ENCODE data around the gene GALNTL6.
"Not testable (repeated sequence)": the region's sequence is repeated elsewhere in the genome, so short reads cannot be mapped to it uniquely, and the experiment has no call there.

GALNTL6 gene

GRCh38 chr4:173001571-173001970 lies 1188.4 kb downstream of the GALNTL6 start:
- DNase-seq = no peak

- no peak for DNase-seq
These were observed 1189.8 kb downstream of the GALNTL6 start for GRCh38 chr4:173002830-173003561.

DNA sequence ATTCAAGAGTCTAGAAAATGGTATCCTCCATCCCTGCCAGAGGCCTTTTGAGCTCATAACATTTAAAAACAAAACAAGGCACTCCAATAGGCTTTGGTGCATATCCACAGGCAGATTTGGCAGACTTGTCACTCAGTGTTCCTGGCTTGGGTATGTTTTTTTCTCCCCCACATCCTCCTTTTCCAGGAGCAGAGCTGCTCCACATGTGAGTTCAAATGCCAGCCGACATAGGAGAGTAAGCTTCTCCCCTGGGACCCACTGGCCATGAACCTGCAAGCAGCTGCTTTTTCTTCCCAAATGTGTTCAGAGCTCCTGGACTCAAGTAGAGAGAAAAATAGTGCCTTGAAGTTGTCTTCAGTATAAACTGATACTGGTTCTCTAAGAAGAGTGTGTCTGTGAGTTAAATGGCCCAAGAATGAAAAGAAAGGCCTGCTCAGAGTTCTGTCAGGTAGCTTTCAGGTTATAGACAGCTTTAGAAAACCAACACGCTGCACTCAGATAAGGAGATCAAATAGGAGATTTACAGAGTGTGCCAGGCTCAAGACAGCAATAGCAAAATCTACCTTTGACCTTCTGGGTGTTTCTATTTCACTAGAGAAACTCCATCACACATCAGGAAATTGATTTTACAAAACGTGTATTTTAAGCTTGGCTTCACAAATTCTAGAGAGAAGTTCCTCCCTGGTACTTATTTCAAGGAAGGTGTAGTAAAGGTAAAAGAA lies 1192.9 kb downstream of the GALNTL6 start:
- no peak for DNase-seq

DNA sequence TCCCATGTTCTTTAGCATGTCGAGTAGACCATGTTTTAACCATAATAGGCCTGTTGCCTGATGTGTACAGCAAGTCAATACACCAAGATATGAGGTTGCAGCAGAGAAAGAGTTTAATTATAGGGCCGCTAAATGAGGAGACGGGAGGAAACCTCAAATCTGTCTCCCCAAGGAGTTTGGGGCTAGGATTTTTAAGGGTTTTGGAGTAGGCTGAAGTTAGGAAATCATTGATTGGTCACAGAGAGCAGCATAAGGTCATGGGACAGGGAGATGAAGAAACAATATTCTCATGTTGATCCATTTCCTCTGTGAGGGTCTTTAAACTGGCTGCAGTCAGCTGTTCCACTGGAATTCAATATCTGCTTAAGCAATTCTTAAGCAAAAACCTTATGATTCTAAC lies 1195.2 kb downstream of the GALNTL6 start:
- no peak for DNase-seq

- DNase-seq = no peak
These were observed 1196.1 kb downstream of the GALNTL6 start for GRCh38 chr4:173009129-173009823.

DNA sequence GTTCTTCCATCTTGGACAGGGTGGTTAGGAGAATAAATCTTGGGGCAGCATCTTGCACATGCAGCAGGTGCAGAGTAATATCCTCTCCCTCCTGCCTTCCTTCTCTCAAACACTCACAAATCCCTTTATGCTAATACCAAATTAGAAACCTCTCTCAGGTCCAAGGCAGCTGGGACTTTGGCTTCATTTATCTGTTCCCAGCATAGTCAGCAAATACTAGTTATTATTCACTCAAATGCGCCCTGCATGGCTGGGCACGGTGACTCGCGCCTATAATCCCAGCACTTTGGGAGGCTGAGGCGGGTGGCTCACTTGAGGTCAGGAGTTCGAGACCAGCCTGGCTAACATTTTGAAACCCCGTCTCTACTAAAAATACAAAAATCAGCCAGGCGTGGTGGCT lies 1199.4 kb downstream of the GALNTL6 start:
- DNase-seq = no peak

- peak; percentile 29 for DNase-seq
These were observed 1200.2 kb downstream of the GALNTL6 start for GRCh38 chr4:173013232-173013930.

- no peak for DNase-seq
These were observed 1200.9 kb downstream of the GALNTL6 start for GRCh38 chr4:173014113-173014558.

- DNase-seq = no peak
These were observed 1201.6 kb downstream of the GALNTL6 start for GRCh38 chr4:173014836-173015235.

DNA sequence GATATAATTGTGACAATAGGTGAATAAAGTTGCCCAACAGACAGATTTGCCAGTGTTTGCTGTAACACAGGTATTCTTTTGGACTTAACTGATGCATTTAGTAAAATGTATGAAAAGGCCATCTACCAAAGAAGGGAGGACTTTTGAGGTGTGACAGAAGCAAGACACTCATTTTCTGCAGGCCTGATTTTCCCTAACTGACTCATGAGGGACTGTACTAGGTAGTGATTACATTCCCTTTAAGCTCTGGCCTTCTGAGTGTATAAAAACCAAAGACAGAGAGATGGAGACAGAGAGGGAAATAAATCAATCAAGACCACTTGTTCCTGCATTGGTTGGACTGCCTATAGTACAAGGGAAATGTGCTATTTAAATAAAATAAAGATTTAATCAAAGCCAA lies 1204.6 kb downstream of the GALNTL6 start:
- no peak for DNase-seq

DNA sequence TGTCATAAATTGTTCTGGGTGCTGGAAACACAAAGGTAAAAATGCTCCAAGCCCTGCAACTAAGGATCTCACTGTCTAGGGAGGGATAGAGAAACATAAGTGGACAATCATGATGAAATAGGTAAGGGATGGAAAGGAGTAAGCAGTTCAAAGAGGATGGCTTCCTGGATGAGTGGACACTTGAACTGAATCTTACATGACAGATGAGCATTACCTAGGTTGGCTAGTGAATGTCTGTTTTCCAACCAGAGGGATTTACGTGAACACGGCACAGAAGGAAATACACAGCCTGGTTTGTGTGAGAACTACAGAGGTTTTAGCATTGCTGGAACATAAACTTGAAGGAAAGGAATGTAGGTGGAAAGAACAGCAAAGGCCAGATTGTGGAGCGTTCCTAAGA lies 1205.2 kb downstream of the GALNTL6 start:
- no peak for DNase-seq

DNA sequence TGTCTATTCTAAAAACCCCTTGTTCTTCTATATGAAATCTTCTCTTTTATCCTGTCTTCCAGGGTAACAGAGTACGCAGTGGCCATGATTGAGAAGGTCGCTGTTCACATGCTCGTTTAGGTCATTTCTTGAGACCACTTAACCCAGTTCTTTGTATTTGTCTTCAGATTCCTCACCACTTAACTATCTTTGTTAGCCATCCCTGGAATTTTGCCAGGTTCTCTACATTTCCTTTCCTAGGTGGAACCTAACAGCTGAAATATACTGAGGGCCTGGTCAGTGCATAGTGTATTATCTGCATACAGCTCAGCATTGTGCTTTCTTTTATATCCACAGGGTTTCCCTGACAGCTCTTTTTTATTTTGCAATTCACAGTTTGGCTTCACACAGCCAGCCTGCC lies 1206.5 kb downstream of the GALNTL6 start:
- DNase-seq = no peak

- not testable (repeated sequence) for DNase-seq
These were observed 1208.8 kb downstream of the GALNTL6 start for GRCh38 chr4:173021746-173022573.

DNA sequence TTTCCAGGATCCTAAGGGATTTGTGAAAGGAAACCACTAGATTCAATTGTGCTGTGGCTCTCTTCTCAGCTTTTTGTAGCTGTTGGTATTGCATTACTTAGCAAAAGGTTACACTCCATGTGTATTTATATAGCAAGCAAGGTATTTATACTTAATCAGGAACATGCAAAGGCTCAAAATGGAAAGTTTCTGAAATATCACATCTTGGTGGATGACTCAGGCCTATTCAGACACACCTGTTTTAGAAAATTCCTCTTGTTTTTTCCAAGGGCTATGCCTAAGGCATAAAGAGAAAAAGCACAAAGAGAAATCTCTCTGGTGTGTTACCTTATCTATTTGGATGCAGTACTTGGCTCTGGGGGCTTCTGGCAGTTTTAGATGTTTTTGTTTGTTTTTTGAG lies 1211.0 kb downstream of the GALNTL6 start:
- DNase-seq = no peak

- DNase-seq = no peak
These were observed 1211.9 kb downstream of the GALNTL6 start for GRCh38 chr4:173025131-173025530.

DNA sequence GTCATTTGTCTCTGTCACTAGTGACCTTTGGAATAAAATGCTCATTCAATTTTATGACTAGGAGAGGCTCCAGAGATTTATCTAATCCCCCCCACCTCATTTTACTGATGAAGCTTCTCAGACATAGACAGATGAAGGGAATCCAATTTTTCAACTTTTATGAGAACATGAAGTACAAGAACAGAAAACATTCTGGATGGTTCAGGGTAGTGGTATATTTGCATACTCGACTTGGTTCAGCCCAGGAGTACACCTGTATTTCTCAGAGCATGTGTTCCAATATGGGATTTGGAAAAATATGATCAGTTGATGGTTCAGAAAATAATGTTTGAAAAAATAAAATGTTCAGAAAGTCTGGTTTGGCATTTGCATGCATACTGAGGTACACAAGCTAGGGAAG lies 1224.0 kb downstream of the GALNTL6 start:
- DNase-seq = no peak

- DNase-seq = no peak
These were observed 1225.1 kb downstream of the GALNTL6 start for GRCh38 chr4:173038192-173038896.

DNA sequence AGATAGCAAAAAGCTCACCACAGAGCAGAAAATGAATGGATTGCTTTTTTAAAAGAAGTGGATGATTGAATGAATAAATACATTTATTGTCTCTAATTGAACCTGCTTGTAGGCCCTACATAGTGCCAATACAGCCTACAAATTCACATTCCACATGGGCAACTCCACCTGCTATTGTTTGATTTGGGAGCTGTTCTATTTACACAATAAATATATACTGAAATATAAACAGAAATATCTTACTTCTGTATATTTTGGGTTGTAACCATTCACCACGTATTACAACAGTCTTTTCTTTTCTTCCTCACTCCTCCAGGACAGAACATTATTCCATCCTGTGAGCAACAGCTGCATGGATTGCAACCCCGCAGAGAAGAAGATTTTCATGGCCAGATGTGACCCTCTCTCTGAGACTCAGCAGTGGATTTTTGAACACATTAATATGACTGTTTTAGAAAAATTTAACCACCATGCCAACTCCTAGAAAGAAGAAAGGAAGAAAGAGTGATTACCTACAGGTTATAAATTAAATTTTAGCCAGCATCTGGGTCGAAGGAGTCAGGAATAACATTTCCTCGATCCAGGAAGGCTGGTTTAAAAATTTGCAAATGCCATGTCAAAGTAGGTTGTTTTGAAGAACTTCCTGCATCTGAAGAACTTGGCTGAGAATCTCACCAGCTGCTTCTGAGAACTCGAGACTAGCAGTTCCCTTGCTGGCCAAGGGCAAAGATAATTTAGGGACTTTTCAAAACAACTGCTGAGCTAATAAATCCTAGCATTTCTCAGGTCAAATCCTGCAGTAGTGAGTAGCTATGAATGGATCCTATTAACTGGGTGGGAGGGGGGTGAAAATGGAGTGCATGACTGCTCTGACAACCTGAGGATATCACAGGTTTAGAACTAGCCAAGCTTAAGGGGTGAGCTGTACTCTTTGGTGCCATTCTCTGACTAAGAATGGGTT lies 1226.7 kb downstream of the GALNTL6 start:
- no peak for DNase-seq

GRCh38 chr4:173041482-173041881 lies 1228.3 kb downstream of the GALNTL6 start:
- DNase-seq = no peak

- not testable (repeated sequence) for DNase-seq
These were observed 1228.9 kb downstream of the GALNTL6 start for GRCh38 chr4:173042139-173042538.

Data from stimulated activated CD4-positive, alpha-beta T cell treated with anti-CD3 and anti-CD28 coated beads, Interleukin-1b, Interleukin-23, amount 100 ng/mL, for 48 hours (primary cell).